GM12878 (cell line): ENCODE results near the gene COL15A1. TPM values are rescaled to one million over a fixed set of nuclear protein-coding genes. Genes with fewer than 3 reads are reported as not detected.

ENCODE experiments used
- ATAC-seq: fragments of 200-7000 bp; cut with Tn5 transposase; 3 replicates; pipeline ENCODE4 v1.9.1; 2020; ENCODE audit warnings: mild to moderate bottlenecking, moderate library complexity
- BruUV-seq: library from RNA; stranded (reverse); fragments of 400-500 nt; replicated peaks from 2 replicates; lab custom pipeline; 2021; lab: Mats Ljungman, UMichigan
- CTCF ChIA-PET: fragments of 300-600 bp; sonication (Branson Sonifier 250); formaldehyde crosslinking; extraction: SDS; loops from one replicate; lab custom pipeline; 2021; ENCODE audit warnings: inconsistent platforms; lab: Yijun Ruan, JAX
- POLR2A ChIA-PET: fragments of 350-600 bp; formaldehyde crosslinking; extraction: SDS; loops from one replicate; lab custom pipeline; 2021; ENCODE audit warnings: inconsistent platforms; lab: Charles Lee
- RAD21 ChIA-PET: fragments of 300-600 bp; sonication (Branson Sonifier 250); formaldehyde crosslinking; loops from one replicate; lab custom pipeline; 2023; ENCODE audit warnings: antibody characterized with exemption; ENCODE audit not compliant: unreplicated experiment; lab: Charles Lee
- SMC1A ChIA-PET: fragments of 300-600 bp; sonication (Branson Sonifier 250); formaldehyde crosslinking; loops from one replicate; lab custom pipeline; 2023; ENCODE audit not compliant: unreplicated experiment, uncharacterized antibody; lab: Charles Lee
- DNase-seq: peaks from one replicate; pipeline ENCODE4 v3.0.0-alpha.2; 2011; ENCODE audit warnings: low read depth, low spot score
- FAIRE-seq: peaks from 3 replicates; lab custom pipeline; 2011; peaks lifted over from hg19 to GRCh38; lab: Jason Lieb, UNC
- H2AFZ ChIP-seq: 2 replicates; pipeline ENCODE4 v1.6.0; 2011; ENCODE audit warnings: low read depth, low read length, control low read depth; ENCODE audit not compliant: control insufficient read depth
- H3K27ac ChIP-seq: 2 replicates; pipeline ENCODE4 v1.5.1; 2011; ENCODE audit warnings: control low read depth; ENCODE audit not compliant: control insufficient read depth, insufficient read depth
- H3K27me3 ChIP-seq, 2 experiments: replicated peaks in 1 of 2; 2 replicates each; pipeline versions ENCODE4 v1.6.0 to v1.6.1; 2011; ENCODE audit warnings: low read length in 1 of 2; ENCODE audit not compliant: control insufficient read depth in 2 of 2, insufficient read depth in 2 of 2
- H3K36me3 ChIP-seq, 2 experiments: 2 replicates each; pipeline ENCODE4 v1.5.1; 2011; ENCODE audit warnings: low read length in 1 of 2; ENCODE audit not compliant: control insufficient read depth in 2 of 2, insufficient read depth in 2 of 2
- H3K4me1 ChIP-seq: 2 replicates; pipeline ENCODE4 v1.6.1; 2011; ENCODE audit warnings: mild to moderate bottlenecking, low read length, moderate library complexity, mixed read lengths; ENCODE audit not compliant: control insufficient read depth, insufficient read depth
- H3K4me2 ChIP-seq: 2 replicates; pipeline ENCODE4 v1.6.0; 2011; ENCODE audit warnings: control low read depth; ENCODE audit not compliant: control insufficient read depth, insufficient read depth
- H3K4me3 ChIP-seq: fragments of 200-600 bp; sonication (generic); 2 replicates; pipeline ENCODE4 v1.5.1; 2016
- H3K79me2 ChIP-seq: 2 replicates; pipeline ENCODE4 v1.6.0; 2011; ENCODE audit warnings: low read length; ENCODE audit not compliant: control insufficient read depth, insufficient read depth
- H3K9ac ChIP-seq: 2 replicates; pipeline ENCODE4 v1.8.0; 2011; ENCODE audit warnings: low read length, control low read depth, mixed read lengths; ENCODE audit not compliant: control insufficient read depth, insufficient read depth
- H3K9me3 ChIP-seq: replicated peaks from 3 replicates; pipeline ENCODE4 v1.5.1; 2011; ENCODE audit warnings: mild to moderate bottlenecking, low read length; ENCODE audit not compliant: control insufficient read depth, insufficient read depth
- H4K20me1 ChIP-seq: 2 replicates; pipeline ENCODE4 v1.6.0; 2011; ENCODE audit not compliant: control insufficient read depth, insufficient read depth
- BMI1 ChIP-seq: fragments of 450-650 bp; IDR thresholded peaks from 2 replicates; pipeline ENCODE4 v1.6.1; 2016; ENCODE audit warnings: mild to moderate bottlenecking, moderate library complexity, borderline replicate concordance
- CBX3 ChIP-seq: fragments of 200-600 bp; sonication (generic); IDR thresholded peaks from 2 replicates; pipeline ENCODE4 v1.6.1; 2016; ENCODE audit warnings: low read depth, borderline replicate concordance
- EP300 ChIP-seq, 2 experiments: fragments of 150-350 bp in 1 of 2; IDR thresholded peaks; 2 replicates each; pipeline ENCODE4 v1.6.1; 2011 to 2012; ENCODE audit warnings: low read depth in 2 of 2, low read length in 2 of 2, borderline replicate concordance in 1 of 2, improper control_type of control experiment in 1 of 2, inconsistent platforms in 1 of 2; ENCODE audit not compliant: control insufficient read depth in 1 of 2
- ETV6 ChIP-seq, 2 experiments: fragments of 450-650 bp in 1 of 2; IDR thresholded peaks in 1 of 2; conservative IDR thresholded peaks in 1 of 2; 2 replicates each; pipeline ENCODE4 v1.6.1; 2014; ENCODE audit warnings: antibody characterized with exemption in 1 of 2, borderline replicate concordance in 1 of 2, low read depth in 1 of 2, mild to moderate bottlenecking in 1 of 2, moderate library complexity in 1 of 2
- HDAC6 ChIP-seq: fragments of 200-600 bp; sonication (generic); IDR thresholded peaks from one replicate; pipeline ENCODE4 v1.8.0; 2017; ENCODE audit warnings: antibody characterized with exemption; ENCODE audit not compliant: unreplicated experiment
- JUND ChIP-seq: IDR thresholded peaks from 2 replicates; pipeline ENCODE4 v1.6.1; 2012; ENCODE audit warnings: low read depth, mild to moderate bottlenecking, low read length, improper control_type of control experiment, moderate library complexity
- NFXL1 ChIP-seq: fragments of 450-650 bp; IDR thresholded peaks from 2 replicates; pipeline ENCODE4 v1.6.1; 2017; ENCODE audit warnings: antibody characterized with exemption, mild to moderate bottlenecking, borderline replicate concordance
- RAD51 ChIP-seq: fragments of 450-650 bp; IDR thresholded peaks from 2 replicates; pipeline ENCODE4 v1.6.1; 2016; ENCODE audit warnings: moderate library complexity, mild to moderate bottlenecking, inconsistent platforms
- RCOR1 ChIP-seq: conservative IDR thresholded peaks from 2 replicates; pipeline ENCODE4 v1.6.1; 2012; ENCODE audit warnings: low read depth, low read length, improper control_type of control experiment
- STAT3 ChIP-seq: IDR thresholded peaks from 2 replicates; pipeline ENCODE4 v1.6.1; 2011; ENCODE audit warnings: low read depth, low read length, improper control_type of control experiment
- SUZ12 ChIP-seq: fragments of 200-600 bp; sonication (generic); IDR thresholded peaks from one replicate; pipeline ENCODE4 v1.6.1; 2018; ENCODE audit warnings: antibody characterized with exemption, mild to moderate bottlenecking; ENCODE audit not compliant: unreplicated experiment
- TARDBP ChIP-seq: IDR thresholded peaks from 2 replicates; pipeline ENCODE4 v1.6.1; 2016; ENCODE audit warnings: borderline replicate concordance
- TCF3 ChIP-seq: IDR thresholded peaks from 2 replicates; pipeline ENCODE4 v1.6.1; 2012; ENCODE audit warnings: low read depth, mild to moderate bottlenecking, low read length, borderline replicate concordance; ENCODE audit not compliant: insufficient read depth
- ZNF24 ChIP-seq: fragments of 450-650 bp; IDR thresholded peaks from 2 replicates; pipeline ENCODE4 v1.6.1; 2017; ENCODE audit warnings: antibody characterized with exemption, mild to moderate bottlenecking
- WGBS: methylation state at CpG from one replicate; pipeline ENCODE4 v1.1.6; 2016; ENCODE audit warnings: low lambda C conversion rate; ENCODE audit not compliant: insufficient replicate concordance, insufficient coverage; ENCODE audit errors: missing lambda C conversion rate; 5-methylcytosine and 5-hydroxymethylcytosine counted together
- in situ Hi-C: fragments of 300-500 bp; cut with MboI; formaldehyde crosslinking; loops from 9 replicates; pipeline ENCODE4 v1.14.3; 2018; ENCODE audit warnings: mixed read lengths
- intact Hi-C: fragments of 100-400 bp; cut with micrococcal nuclease; formaldehyde crosslinking; loops from one replicate; pipeline ENCODE4 v1.14.2; 2022; ENCODE audit not compliant: unreplicated experiment
- polyA plus RNA-seq, 11 experiments: library from polyadenylated mRNA; depleted of rRNA in 4 of 11; unstranded in 6 of 11; stranded (reverse) in 5 of 11; fragments of >200 nt; fragmentation: Nextera tagmentation in 4 of 11; fragmentation: Illumina TruSeq in 1 of 11; extraction: Ambion mirVana in 4 of 11; extraction: Trizol in 1 of 11; gene quantifications; 1 replicate in 1 of 11; 2 replicates in 10 of 11; pipeline versions ENCODE4 v1.2.1 to v1.2.3, GENCODE V29; 2011 to 2016; ENCODE audit warnings: inconsistent platforms in 2 of 11, missing spikeins in 2 of 11, low read depth in 1 of 11
- total RNA-seq, 4 experiments: library from RNA; depleted of rRNA in 3 of 4; stranded (reverse); fragments of >200 nt in 3 of 4; fragmentation: Illumina TruSeq in 1 of 4; extraction: Trizol in 1 of 4; gene quantifications; 2 replicates each; pipeline versions ENCODE4 v1.2.1 to v1.2.3, GENCODE V29; 2013 to 2021
- TF ChIP-seq, protein P1 (sequence below), 3 experiments: IDR thresholded peaks in 2 of 3; conservative IDR thresholded peaks in 1 of 3; 2 replicates each; pipeline ENCODE4 v1.5.1; 2011; ENCODE audit warnings: low read depth in 3 of 3, low read length in 3 of 3, mild to moderate bottlenecking in 3 of 3, control low read depth in 2 of 3, moderate library complexity in 2 of 3, inconsistent platforms in 1 of 3, mixed read lengths in 1 of 3; ENCODE audit not compliant: control insufficient read depth in 2 of 3, insufficient read depth in 1 of 3; ENCODE audit errors: extremely low read depth in 1 of 3
- TF ChIP-seq, protein P2 (sequence below): IDR thresholded peaks from 2 replicates; pipeline ENCODE4 v1.6.1; 2011; ENCODE audit warnings: borderline replicate concordance, low read depth, mild to moderate bottlenecking, moderate library complexity, mixed read lengths, low read length; ENCODE audit not compliant: insufficient read depth; ENCODE audit errors: extremely low read length

COL15A1 gene
- total and polyA plus RNA-seq, 10 of the 15 experiments (the other 5 are each of a cell fraction or from before 2014, with no cell fraction given) = 0.01 to 0.28 (median 0.06) TPM; not detected in 2

DNA sequence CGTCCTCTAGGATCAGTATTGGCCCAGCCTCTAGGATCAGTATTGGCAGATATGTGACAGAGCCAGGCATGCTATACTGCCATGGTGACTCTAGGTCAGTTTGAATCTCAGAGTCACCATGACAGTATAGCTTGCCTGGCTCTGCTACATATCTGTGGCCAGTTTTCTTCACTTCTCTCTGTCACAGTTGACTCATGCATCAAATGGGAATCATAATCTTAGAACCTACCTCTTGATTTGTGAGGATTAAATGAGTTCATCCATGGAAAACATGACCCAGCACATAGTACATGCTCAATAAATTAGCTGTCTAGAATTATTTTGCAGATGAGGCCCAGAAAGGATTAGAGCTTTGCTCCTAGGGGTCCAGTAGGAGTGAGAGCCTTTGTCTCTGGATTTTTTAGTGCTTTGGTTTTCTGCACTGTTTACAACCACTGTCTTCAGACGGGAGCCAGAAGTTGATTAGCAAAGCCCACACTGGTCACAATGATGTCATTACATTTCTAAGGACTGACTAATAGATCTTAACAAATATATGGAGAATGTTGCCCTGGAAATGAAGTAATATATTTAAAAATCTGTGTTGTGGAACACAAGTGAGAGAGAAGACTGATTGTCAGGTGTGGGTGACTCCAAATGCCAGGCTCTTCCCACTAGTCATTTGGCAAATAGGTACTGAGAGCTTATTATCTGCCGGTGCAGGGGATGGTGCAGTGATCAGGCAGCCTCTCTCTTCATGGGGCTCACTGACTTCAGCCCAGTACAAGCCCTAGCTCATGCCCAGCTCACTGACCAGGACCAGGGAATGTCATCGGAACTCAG is 76.0 kb downstream of the COL15A1 start:
- 54% methylated on average over 4 of the region's 4 CpGs for WGBS
- no peak overlapping the region for H3K27ac ChIP-seq
- SMC1A ChIA-PET = no interaction called here
- CTCF ChIA-PET = interaction anchor here (0.8 to 1.7 kb wide), 3 partner anchors 20 to 172 kb away, joined by 3 to 4 read pairs (median 4); no protein-coding TSS in a partner anchor
- no TSS peak for BruUV-seq
- no peaks in the 10 kb centered on the region for H3K9me3 ChIP-seq
- H3K4me3 ChIP-seq = no peak overlapping the region
- H3K9ac ChIP-seq = no peak overlapping the region
- TF ChIP-seq HDAC6 (no peak), ETV6 (conservative IDR thresholded peaks at IDR 0.05 in 1 of 2, IDR thresholded peaks at IDR 0.05 in 1 of 2; ENCODE audit: borderline replicate concordance in 1 of 2, low read depth in 1 of 2) (no peak), ZNF24 (no peak), CBX3 (no peak), JUND (no peak), RAD51 (no peak), STAT3 (no peak), SUZ12 (no peak), EP300 (IDR thresholded peaks at IDR 0.05; ENCODE audit: borderline replicate concordance in 1 of 2, control insufficient read depth in 1 of 2, low read depth in 2 of 2, low read length in 2 of 2) (no peak), TARDBP (no peak), RCOR1 (no peak), TCF3 (no peak), NFXL1 (no peak), BMI1 (no peak)
- TF ChIP-seq, protein P1, sequence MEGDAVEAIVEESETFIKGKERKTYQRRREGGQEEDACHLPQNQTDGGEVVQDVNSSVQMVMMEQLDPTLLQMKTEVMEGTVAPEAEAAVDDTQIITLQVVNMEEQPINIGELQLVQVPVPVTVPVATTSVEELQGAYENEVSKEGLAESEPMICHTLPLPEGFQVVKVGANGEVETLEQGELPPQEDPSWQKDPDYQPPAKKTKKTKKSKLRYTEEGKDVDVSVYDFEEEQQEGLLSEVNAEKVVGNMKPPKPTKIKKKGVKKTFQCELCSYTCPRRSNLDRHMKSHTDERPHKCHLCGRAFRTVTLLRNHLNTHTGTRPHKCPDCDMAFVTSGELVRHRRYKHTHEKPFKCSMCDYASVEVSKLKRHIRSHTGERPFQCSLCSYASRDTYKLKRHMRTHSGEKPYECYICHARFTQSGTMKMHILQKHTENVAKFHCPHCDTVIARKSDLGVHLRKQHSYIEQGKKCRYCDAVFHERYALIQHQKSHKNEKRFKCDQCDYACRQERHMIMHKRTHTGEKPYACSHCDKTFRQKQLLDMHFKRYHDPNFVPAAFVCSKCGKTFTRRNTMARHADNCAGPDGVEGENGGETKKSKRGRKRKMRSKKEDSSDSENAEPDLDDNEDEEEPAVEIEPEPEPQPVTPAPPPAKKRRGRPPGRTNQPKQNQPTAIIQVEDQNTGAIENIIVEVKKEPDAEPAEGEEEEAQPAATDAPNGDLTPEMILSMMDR (IDR thresholded peaks at IDR 0.05 in 2 of 3, conservative IDR thresholded peaks at IDR 0.05 in 1 of 3; ENCODE audit: control insufficient read depth in 2 of 3, extremely low read depth in 1 of 3, insufficient read depth in 1 of 3, low read depth in 3 of 3, low read length in 3 of 3) = no peak
- TF ChIP-seq, protein P2, sequence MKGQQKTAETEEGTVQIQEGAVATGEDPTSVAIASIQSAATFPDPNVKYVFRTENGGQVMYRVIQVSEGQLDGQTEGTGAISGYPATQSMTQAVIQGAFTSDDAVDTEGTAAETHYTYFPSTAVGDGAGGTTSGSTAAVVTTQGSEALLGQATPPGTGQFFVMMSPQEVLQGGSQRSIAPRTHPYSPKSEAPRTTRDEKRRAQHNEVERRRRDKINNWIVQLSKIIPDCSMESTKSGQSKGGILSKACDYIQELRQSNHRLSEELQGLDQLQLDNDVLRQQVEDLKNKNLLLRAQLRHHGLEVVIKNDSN = no peak
- RAD21 ChIA-PET = no interaction called here
- FAIRE-seq (no peak), ATAC-seq (no peak), DNase-seq (no peak)
- POLR2A ChIA-PET = no interaction called here
- no peaks in the 10 kb centered on the region for H3K36me3 ChIP-seq
- intact Hi-C loops = no loop called here
- no peak overlapping the region for H3K4me2 ChIP-seq
- no peak overlapping the region for H2AFZ ChIP-seq
- no peaks in the 10 kb centered on the region for H4K20me1 ChIP-seq
- no peaks in the 10 kb centered on the region for H3K4me1 ChIP-seq
- no peaks in the 10 kb centered on the region for H3K79me2 ChIP-seq
- no peaks in the 10 kb centered on the region; a peak in 1 of 4 replicates for H3K27me3 ChIP-seq
- in situ Hi-C loops = no loop called here
